Measurements from ENCODE around the gene MSANTD7.
A peak's percentile ranks its signal among the peaks of the same experiment; 100 is the strongest.
"Not testable (repeated sequence)": the region's sequence is repeated elsewhere in the genome, so short reads cannot be mapped to it uniquely, and the experiment has no call there.

Gene MSANTD7

GRCh38 chr10:14838582-14839304, 637 bp downstream of the MSANTD7 start:
- peak; percentile 29 for DNase-seq

DNA sequence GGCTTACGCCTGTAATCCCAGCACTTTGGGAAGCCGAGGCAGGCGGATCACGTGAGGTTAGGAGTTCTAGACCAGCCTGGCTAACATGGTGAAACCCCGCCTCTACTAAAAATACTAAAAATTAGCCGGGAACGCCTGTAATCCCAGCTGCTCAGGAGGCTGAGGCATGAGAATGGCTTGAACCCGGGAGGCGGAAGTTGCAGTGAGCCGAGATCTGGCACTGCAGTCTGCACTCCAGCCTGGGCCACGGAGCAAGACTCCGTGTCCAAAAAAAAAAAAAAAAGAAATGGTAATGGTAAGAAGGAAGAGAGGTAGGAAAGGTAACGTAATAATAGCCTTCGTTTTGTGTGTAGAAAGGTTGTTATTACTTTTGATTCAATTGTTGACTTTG, 1.2 kb downstream of the MSANTD7 start:
- DNase-seq = no peak

- DNase-seq = no peak
These were observed 2.1 kb downstream of the MSANTD7 start for GRCh38 chr10:14840178-14840577.

DNA sequence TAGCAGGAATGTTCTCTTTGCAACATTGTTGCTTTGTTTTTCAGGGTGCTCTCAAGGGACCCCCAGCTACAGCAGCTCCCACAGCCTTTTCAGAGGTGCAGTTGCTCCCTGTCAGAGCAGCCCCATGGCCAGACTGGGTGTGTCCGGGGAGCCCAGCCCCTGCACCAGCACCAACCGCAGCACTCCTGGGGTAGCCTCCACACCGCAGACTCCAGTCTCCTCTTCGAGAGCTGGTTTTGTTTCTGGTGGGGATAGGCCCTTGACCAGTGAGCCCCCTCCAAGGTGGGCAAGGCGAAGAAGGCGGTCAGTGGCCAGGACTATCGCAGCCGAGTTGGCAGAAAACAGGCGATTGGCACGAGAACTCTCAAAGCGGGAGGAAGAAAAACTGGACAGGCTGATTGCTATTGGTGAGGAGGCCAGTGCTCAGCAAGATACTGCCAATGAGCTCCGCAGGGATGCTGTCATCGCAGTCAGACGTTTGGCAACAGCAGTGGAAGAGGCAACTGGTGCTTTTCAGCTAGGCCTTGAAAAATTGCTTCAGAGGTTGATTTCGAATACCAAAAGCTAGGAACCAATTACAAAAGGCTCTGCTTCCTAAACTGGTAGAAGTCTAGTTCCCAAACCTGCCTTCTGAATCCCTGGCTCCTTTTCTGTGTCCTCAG, 5.4 kb downstream of the MSANTD7 start:
- no peak for DNase-seq

GRCh38 chr10:14844948-14845347, 6.8 kb downstream of the MSANTD7 start:
- DNase-seq = no peak

DNA sequence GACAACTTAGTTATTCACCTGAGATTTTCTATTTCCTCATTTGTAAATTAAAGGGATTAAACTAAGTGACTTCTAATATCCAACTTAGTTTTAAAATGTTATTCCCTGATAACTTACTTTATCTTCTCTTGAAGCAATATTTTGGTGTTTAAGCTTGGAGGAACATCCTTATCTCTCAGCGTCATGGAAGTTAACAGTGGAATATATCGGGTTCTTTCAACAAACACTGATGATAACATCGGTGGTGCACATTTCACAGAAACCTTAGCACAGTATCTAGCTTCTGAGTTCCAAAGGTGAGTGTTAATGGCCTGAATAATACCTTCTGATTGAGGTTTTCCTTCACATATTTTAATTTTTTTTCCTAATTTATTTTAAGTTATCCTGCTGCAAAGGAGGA, 14.1 kb downstream of the MSANTD7 start:
- DNase-seq = no peak

- DNase-seq = no peak
These were observed 17.3 kb downstream of the MSANTD7 start for GRCh38 chr10:14855453-14855852.

DNA sequence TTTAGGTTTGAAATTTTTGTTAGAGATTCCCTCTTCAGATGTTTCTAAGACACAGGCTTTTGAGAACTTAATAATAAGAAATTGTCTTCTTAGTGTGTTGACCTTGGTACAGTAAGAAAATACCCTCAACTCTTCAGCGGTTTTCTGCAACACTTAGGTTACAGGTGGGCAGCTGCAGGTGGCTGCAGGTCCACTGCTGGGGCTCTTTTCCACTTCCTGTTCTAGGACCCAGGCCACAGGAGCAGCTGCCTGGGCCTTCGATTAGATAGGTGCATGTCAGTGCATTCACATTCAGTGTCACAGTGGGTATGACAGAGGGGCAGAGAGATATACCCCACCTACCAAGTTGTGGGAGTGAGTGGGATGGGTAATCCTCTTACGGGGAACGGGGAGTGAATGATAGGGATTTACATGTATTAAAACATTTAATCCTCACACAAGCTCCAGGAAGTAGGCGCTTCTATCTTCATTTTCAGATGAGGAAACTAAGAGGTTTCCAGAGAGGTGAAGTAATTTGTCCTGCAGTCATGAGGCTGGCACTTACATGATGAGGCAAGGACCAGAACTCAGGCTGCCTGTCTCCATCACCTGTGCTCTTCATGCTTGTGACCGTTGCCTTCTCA, 20.3 kb downstream of the MSANTD7 start:
- no peak for DNase-seq

GRCh38 chr10:14859043-14859442, 20.9 kb downstream of the MSANTD7 start:
- DNase-seq = no peak

GRCh38 chr10:14859775-14860174, 21.7 kb downstream of the MSANTD7 start:
- DNase-seq = no peak

- DNase-seq = no peak
These were observed 22.7 kb downstream of the MSANTD7 start for GRCh38 chr10:14860791-14861190.

- not testable (repeated sequence) for DNase-seq
These were observed 26.4 kb downstream of the MSANTD7 start for GRCh38 chr10:14864466-14864865.

DNA sequence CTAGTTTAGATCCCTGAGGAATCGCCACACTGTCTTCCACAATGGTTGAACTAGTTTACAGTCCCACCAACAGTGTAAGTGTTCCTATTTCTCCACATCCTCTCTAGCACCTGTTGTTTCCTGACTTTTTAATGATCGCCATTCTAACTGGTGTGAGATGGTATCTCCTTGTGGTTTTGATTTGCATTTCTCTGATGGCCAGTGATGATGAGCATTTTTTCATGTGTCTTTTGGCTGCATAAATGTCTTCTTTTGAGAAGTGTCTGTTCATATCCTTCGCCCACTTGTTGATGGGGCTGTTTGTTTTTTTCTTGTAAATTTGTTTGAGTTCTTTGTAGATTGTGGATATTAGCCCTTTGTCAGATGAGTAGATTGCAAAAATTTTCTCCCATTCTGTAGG, 26.8 kb downstream of the MSANTD7 start:
- not testable (repeated sequence) for DNase-seq

DNA sequence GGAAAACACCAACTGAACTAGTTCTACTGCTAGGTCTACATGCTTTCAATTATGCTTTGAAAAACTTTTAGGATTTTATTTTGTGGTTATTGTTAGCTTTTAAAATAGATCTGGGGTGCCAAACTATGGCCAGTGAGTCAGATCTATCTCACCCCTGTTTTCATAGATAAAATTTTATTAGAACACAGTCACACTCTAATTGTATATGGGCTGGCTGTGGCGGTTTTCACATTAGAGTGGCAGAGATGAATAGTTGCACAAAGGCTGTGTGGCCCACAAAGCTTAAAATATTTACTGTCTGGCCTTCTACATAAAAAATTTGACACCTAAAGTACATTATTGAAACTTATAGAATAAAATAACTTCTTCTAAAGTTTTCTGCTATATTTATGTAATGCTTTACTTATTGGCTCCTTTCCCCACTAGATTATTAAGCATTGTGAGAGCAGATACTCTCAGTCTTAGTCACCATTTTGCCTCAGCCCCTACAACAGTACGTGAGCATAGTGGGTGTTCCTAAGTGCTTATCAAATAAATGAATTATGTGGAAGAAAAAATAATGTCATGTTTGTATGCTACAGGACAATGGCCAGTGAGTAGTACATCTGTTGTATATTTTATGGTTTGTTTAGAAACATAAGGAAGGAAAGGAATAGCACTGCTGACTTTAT, 35.1 kb downstream of the MSANTD7 start:
- no peak for DNase-seq

GRCh38 chr10:14875941-14876340, 37.8 kb downstream of the MSANTD7 start:
- no peak for DNase-seq

GRCh38 chr10:14876764-14877163, 38.7 kb downstream of the MSANTD7 start:
- DNase-seq = no peak

DNA sequence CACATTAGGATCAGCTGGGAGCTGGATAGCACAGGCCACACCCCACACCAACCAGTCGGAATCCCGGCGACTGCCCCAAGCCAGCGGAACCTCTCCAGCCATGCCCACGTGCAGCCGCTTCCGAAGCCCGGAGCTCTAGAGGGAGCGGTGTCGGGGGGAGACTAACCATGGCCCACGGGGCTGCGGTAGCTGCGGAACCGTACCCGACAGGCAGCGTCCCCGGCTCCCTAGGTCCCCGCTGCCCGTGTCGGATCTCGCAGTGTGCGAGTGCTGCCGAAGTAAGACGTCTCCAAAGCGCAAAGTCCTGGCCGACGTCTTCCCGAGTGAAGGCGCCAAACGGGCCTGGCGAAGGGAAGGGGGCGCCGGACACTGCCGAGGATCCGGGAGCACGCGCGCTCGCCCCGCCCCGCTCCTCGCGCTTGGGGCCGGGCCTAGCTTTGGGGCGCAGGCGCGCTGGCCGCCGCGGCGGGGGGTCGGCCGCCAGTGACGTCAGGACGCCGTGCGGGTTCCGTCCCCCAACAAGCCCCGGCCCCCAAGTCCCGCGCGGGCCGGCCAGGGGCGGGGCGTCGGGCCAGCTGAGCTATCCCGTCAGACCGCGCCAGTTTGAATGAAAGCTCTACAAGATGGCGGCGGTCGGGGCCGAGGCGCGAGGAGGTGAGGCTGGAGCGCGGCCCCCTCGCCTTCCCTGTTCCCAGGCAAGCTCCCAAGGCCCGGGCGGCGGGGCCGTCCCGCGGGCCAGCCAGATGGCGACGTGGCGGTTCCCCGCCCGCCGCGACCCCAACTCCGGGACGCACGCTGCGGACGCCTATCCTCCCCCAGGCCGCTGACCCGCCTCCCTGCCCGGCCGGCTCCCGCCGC, 40.4 kb downstream of the MSANTD7 start, which contains the start of gene SUV39H2:
SUV39H2 (plus strand) TSS at position 601 of the 858 bp plus-strand sequence; CDS start at position 624, 23 bp downstream.
- DNase-seq = peak; percentile 95

GRCh38 chr10:14879124-14879927, 41.2 kb downstream of the MSANTD7 start:
- DNase-seq = peak; percentile 51

DNA sequence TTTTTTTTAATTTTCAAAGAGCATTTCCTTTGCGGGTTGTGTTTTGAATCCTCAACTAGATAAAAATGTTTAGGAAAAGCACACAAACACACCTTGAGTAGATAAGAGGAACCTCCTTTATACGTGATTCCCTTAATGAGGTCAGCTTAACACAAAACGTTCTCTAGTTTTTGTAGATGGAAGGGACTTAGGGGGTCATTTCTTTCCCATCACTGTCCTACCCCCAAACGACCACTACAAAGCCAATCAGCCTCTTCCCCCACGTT, 41.8 kb downstream of the MSANTD7 start:
- no peak for DNase-seq

DNA sequence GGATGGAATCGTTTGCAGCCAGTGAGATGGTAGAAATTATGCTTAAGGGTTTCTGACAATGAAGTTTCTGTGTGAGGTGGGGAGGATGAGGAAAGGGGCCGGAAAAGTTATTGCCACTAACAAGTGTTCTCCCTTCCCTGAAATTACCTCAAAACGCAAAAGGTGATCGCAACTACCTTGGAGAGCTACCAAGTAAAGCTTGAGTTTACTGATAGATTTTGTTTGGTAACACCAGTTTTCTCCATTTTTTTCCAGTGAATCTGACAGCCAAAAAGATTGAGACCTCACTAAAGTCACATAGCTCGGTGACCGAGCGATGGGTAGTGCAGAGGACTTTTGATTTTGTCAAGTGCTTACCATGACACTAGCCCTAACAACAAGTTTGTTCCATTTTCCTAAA, 42.1 kb downstream of the MSANTD7 start:
- no peak for DNase-seq

DNA sequence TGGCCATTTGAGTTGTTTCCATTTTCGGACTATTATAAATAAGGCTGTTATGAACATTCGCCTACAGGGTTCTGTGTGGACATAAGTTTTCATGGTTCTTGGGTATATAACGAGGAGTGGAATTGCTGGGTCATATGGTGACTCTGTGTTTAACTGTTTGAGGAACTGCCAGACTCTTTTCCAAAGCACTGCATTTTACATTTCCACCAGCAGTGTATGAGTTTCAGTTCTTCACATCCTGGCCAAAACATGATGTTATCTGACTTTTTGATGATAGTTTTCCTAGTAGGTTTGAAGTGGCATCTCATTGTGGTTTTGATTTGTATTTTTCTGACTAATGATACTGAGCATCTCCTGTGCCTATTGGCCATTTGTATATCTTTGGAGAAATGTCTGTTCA, 46.0 kb downstream of the MSANTD7 start:
- no peak for DNase-seq
